ENCODE measurements around the gene KRTAP4-3. TPM values are rescaled to one million over a fixed set of nuclear protein-coding genes. Genes with fewer than 3 reads are reported as not detected.

The KRTAP4-3 gene
- total and polyA plus RNA-seq, 2 of the 8 experiments (the other 6 are each of a cell fraction or from before 2014, with no cell fraction given): not detected

DNA sequence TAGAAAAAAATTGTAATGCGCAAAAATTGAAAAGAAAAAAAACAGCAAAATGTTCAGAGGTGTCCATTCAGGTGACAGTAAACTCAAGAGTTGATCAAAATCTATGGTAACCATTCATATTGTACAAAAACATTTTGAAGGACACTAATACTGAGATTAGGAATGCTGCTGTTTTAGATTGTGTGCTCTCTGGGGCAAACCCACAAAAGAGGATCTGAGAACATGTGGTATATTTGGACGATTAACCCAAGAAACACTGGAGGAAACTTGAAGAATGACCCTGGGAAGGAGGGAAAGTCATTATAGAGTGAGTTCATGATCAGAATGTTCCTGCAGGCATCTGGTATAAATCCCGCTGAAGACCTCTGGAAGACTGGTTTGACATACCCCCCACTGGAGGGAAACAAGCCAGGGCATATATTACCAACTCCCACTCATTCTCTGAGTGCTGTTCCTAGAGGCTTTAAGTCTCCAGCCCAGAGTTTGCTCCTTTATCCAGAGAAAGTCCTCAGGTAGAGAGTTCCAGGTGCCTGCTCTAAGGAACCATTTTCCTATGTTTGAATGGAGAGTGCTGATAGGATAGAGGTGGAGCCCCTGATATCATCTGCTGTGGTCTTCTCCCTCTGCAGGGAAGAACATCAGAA lies 8.8 kb upstream of the KRTAP4-3 start (continued):
- TF ChIP-seq KDM4A (IDR thresholded peaks at IDR 0.05; ENCODE audit: low read depth, low read length, severe bottlenecking): no peak
- no peak for TF ChIP-seq CREB1 (IDR thresholded peaks at IDR 0.05)
- TF ChIP-seq SP2 (IDR thresholded peaks at IDR 0.05; ENCODE audit: low read length): no peak
- no peak for TF ChIP-seq NANOG (IDR thresholded peaks at IDR 0.05; ENCODE audit: insufficient read depth, low read depth, low read length, poor library complexity, severe bottlenecking)
- no peak for TF ChIP-seq TBP (IDR thresholded peaks at IDR 0.05; ENCODE audit: low read depth, low read length)

All from H1 (cell line).